PC-9 (cell line): ENCODE measurements around the gene ATXN1.

ENCODE experiments used
- EZH2 ChIP-seq: fragments of 200-600 bp; sonication (generic); IDR thresholded peaks from 2 replicates; pipeline ENCODE4 v1.8.0; 2017; ENCODE audit warnings: antibody characterized with exemption, low read depth
- TF ChIP-seq, protein P1 (sequence below): fragments of 200-600 bp; sonication (generic); conservative IDR thresholded peaks from 2 replicates; pipeline ENCODE4 v1.6.1; 2017; ENCODE audit warnings: mixed run types, antibody characterized with exemption, mild to moderate bottlenecking, moderate library complexity

DNA sequence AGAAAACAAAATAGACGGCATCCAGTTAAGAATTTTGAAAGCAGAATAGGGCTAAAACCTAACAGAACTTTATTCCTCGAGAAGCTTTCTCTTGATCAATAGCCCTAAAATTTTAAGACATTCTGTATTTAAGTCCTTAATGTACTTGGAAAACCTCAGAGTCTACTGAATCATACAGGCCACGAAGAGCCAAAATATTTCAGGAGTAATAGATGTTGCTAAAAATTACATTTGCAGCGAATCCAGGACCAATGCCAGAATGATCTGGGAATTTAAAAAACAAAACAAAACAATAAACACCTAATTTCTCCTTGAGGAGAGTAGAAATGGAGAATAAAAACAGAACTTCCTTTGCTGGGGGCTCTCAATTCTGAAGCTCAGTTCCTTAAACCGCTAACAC is 23.3 kb downstream of the ATXN1 start:
- TF ChIP-seq EZH2 = no peak
- TF ChIP-seq, protein P1, sequence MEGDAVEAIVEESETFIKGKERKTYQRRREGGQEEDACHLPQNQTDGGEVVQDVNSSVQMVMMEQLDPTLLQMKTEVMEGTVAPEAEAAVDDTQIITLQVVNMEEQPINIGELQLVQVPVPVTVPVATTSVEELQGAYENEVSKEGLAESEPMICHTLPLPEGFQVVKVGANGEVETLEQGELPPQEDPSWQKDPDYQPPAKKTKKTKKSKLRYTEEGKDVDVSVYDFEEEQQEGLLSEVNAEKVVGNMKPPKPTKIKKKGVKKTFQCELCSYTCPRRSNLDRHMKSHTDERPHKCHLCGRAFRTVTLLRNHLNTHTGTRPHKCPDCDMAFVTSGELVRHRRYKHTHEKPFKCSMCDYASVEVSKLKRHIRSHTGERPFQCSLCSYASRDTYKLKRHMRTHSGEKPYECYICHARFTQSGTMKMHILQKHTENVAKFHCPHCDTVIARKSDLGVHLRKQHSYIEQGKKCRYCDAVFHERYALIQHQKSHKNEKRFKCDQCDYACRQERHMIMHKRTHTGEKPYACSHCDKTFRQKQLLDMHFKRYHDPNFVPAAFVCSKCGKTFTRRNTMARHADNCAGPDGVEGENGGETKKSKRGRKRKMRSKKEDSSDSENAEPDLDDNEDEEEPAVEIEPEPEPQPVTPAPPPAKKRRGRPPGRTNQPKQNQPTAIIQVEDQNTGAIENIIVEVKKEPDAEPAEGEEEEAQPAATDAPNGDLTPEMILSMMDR = no peak
